Endodermal cell (in vitro differentiated cells): ENCODE measurements around the gene IL1RAP. TPM values are rescaled to one million over a fixed set of nuclear protein-coding genes. Genes with fewer than 3 reads are reported as not detected.

Experiments used
- DNase-seq: peaks from one replicate; pipeline ENCODE4 v3.0.0-alpha.2; 2017
- H3K27ac ChIP-seq: 2 replicates; pipeline ENCODE4 v1.5.1; 2013; ENCODE audit warnings: mild to moderate bottlenecking, low read depth, low read length, moderate library complexity
- H3K27me3 ChIP-seq: 2 replicates; pipeline ENCODE4 v1.6.1; 2013; ENCODE audit warnings: mild to moderate bottlenecking, low read length, moderate library complexity; ENCODE audit not compliant: insufficient read depth, control insufficient read depth, poor library complexity, severe bottlenecking
- H3K36me3 ChIP-seq: 2 replicates; pipeline ENCODE4 v1.7.0; 2013; ENCODE audit warnings: mild to moderate bottlenecking, low read length, moderate library complexity; ENCODE audit not compliant: control insufficient read depth, insufficient read depth
- H3K4me1 ChIP-seq: one replicate; pipeline ENCODE4 v1.7.0; 2013; ENCODE audit warnings: low read length; ENCODE audit not compliant: control insufficient read depth, insufficient read depth
- H3K4me3 ChIP-seq: 2 replicates; pipeline ENCODE4 v1.5.1; 2013; ENCODE audit warnings: mild to moderate bottlenecking, low read length, moderate library complexity
- H3K9ac ChIP-seq: 2 replicates; pipeline ENCODE4 v1.6.1; 2013; ENCODE audit warnings: mild to moderate bottlenecking, low read length, moderate library complexity; ENCODE audit not compliant: poor library complexity, severe bottlenecking; ENCODE audit errors: extremely low read depth
- H3K9me3 ChIP-seq: 2 replicates; pipeline ENCODE4 v1.6.1; 2013; ENCODE audit warnings: mild to moderate bottlenecking, low read length, moderate library complexity; ENCODE audit not compliant: control insufficient read depth
- H3K27ac Mint-ChIP-seq: 2 replicates; pipeline ENCODE4 v1.8.0; 2020; ENCODE audit warnings: mixed read lengths
- H3K27me3 Mint-ChIP-seq: 2 replicates; pipeline ENCODE4 v1.8.0; 2021; ENCODE audit warnings: mild to moderate bottlenecking, mixed read lengths; ENCODE audit not compliant: insufficient read depth
- H3K36me3 Mint-ChIP-seq: 2 replicates; pipeline ENCODE4 v1.8.0; 2020; ENCODE audit warnings: low read depth, mixed read lengths
- H3K4me1 Mint-ChIP-seq: 2 replicates; pipeline ENCODE4 v1.8.0; 2020; ENCODE audit warnings: mixed read lengths
- H3K4me3 Mint-ChIP-seq: 2 replicates; pipeline ENCODE4 v1.8.0; 2020; ENCODE audit warnings: mild to moderate bottlenecking, moderate library complexity, mixed read lengths
- H3K9me3 Mint-ChIP-seq: 2 replicates; pipeline ENCODE4 v1.8.0; 2020; ENCODE audit warnings: mild to moderate bottlenecking, mixed read lengths
- WGBS, 2 experiments: methylation state at CpG; one replicate each; pipeline versions ENCODE4 v1.1.5 to v1.1.7; 2013; ENCODE audit warnings: missing lambda C conversion rate in 2 of 2, mixed read lengths in 1 of 2; ENCODE audit not compliant: insufficient coverage in 1 of 2, insufficient read length in 1 of 2; 5-methylcytosine and 5-hydroxymethylcytosine counted together
- total RNA-seq, 2 donors: library from RNA; stranded (reverse); fragmentation: NEBNext Ultra II Directional in 1 of 2; extraction: Animal tissue kit (Norgen Biotek cat#: 25700) in 1 of 2; gene quantifications; 2 replicates in 1 of 2; 3 replicates in 1 of 2; pipeline ENCODE4 v1.2.1, GENCODE V29; 2021
- TF ChIP-seq, protein P1 (sequence below): fragments of 200-600 bp; sonication (generic); conservative IDR thresholded peaks from 2 replicates; pipeline ENCODE4 v1.5.0; 2021; ENCODE audit warnings: antibody characterized with exemption, mild to moderate bottlenecking

The IL1RAP gene
- total RNA-seq, 2 donors from 2014 or later: 2.6 to 6.0 TPM

DNA sequence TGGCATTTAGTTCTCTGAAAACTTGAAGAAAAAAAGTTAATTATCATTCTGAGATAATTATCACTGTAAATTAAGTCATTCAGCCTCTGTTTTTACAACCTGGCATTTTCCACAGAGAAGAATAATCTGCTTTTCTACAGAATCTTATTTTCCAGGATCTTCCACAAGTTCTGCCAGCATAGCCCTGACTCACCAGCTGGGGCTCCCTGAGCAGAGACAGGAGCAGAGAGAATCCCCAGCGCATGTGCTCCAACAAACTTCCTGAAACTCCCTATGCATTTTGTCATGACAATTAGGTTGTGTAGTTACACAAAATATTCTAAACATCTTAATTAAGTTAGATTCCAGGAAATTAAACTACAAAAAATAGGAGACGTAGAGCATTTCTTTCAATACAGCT lies 32.1 kb upstream of the IL1RAP start:
- no peaks in the 10 kb centered on the region for H3K36me3 Mint-ChIP-seq
- DNase-seq: no peak
- H3K36me3 ChIP-seq: no peaks in the 10 kb centered on the region

GRCh38 chr3:190485830-190486532 lies 27.9 kb upstream of the IL1RAP start:
- H3K4me1 Mint-ChIP-seq: peaks cover 5% of the 10 kb centered on the region
- DNase-seq: no peak
- Histone ChIP-seq H3K4me1 (no peaks in the 10 kb centered on the region), H3K27me3 (no peaks in the 10 kb centered on the region), H3K27ac (no peak overlapping the region), H3K4me3 (no peak overlapping the region), H3K9me3 (no peaks in the 10 kb centered on the region), H3K9ac (no peak overlapping the region), H3K36me3 (no peaks in the 10 kb centered on the region)
- no peaks in the 10 kb centered on the region for H3K36me3 Mint-ChIP-seq
- H3K27ac Mint-ChIP-seq: no peak overlapping the region
- H3K4me3 Mint-ChIP-seq: no peak overlapping the region
- H3K27me3 Mint-ChIP-seq: no peaks in the 10 kb centered on the region
- TF ChIP-seq, protein P1, sequence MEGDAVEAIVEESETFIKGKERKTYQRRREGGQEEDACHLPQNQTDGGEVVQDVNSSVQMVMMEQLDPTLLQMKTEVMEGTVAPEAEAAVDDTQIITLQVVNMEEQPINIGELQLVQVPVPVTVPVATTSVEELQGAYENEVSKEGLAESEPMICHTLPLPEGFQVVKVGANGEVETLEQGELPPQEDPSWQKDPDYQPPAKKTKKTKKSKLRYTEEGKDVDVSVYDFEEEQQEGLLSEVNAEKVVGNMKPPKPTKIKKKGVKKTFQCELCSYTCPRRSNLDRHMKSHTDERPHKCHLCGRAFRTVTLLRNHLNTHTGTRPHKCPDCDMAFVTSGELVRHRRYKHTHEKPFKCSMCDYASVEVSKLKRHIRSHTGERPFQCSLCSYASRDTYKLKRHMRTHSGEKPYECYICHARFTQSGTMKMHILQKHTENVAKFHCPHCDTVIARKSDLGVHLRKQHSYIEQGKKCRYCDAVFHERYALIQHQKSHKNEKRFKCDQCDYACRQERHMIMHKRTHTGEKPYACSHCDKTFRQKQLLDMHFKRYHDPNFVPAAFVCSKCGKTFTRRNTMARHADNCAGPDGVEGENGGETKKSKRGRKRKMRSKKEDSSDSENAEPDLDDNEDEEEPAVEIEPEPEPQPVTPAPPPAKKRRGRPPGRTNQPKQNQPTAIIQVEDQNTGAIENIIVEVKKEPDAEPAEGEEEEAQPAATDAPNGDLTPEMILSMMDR: no peak
- 87 to 89% methylated on average over 5 of the region's 6 CpGs for WGBS, 2 experiments
- H3K9me3 Mint-ChIP-seq: no peaks in the 10 kb centered on the region

More for the DNA sequence above, 32.1 kb upstream of the IL1RAP start:
- H3K27ac ChIP-seq: no peak overlapping the region
- no peak overlapping the region for H3K4me3 Mint-ChIP-seq
- H3K4me1 ChIP-seq: no peaks in the 10 kb centered on the region
- no peak overlapping the region for H3K9ac ChIP-seq
- no peak overlapping the region for H3K27ac Mint-ChIP-seq
- H3K27me3 Mint-ChIP-seq: no peaks in the 10 kb centered on the region
- H3K4me1 Mint-ChIP-seq: peaks cover 5% of the 10 kb centered on the region
- H3K9me3 Mint-ChIP-seq: no peaks in the 10 kb centered on the region
- no peak overlapping the region for H3K4me3 ChIP-seq
- TF ChIP-seq, protein P1: peak; percentile 45
- no peaks in the 10 kb centered on the region for H3K9me3 ChIP-seq
- H3K27me3 ChIP-seq: no peaks in the 10 kb centered on the region
- WGBS, 2 experiments: 88 to 100% methylated on average over 1 to 2 of the region's 2 CpGs

GRCh38 chr3:190486533-190486864 lies 27.4 kb upstream of the IL1RAP start:
- H3K27ac ChIP-seq: no peak overlapping the region
- H3K27me3 ChIP-seq: no peaks in the 10 kb centered on the region
- H3K36me3 ChIP-seq: no peaks in the 10 kb centered on the region
- no peak overlapping the region for H3K4me3 ChIP-seq
- Mint-ChIP-seq H3K9me3 (no peaks in the 10 kb centered on the region), H3K27me3 (no peaks in the 10 kb centered on the region), H3K27ac (no peak overlapping the region), H3K4me1 (peaks cover 5% of the 10 kb centered on the region), H3K36me3 (no peaks in the 10 kb centered on the region), H3K4me3 (no peak overlapping the region)
- H3K9ac ChIP-seq: no peak overlapping the region
- DNase-seq: no peak
- TF ChIP-seq, protein P1: no peak
- 42% methylated on average over 1 of the region's 1 CpG; no CpG with 5 or more reads in 1 of the 2 experiments for WGBS, 2 experiments
- no peaks in the 10 kb centered on the region for H3K4me1 ChIP-seq
- H3K9me3 ChIP-seq: no peaks in the 10 kb centered on the region
